K562 (cell line): ENCODE results near the gene VWA3A. TPM values are rescaled to one million over a fixed set of nuclear protein-coding genes. Genes with fewer than 3 reads are reported as not detected.
"Not testable (repeated sequence)": the region's sequence is repeated elsewhere in the genome, so short reads cannot be mapped to it uniquely, and the experiment has no call there.

Source experiments
- LEF1 ChIP-seq: fragments of 450-650 bp; IDR thresholded peaks from 2 replicates; pipeline ENCODE4 v1.6.1; 2016; ENCODE audit warnings: mild to moderate bottlenecking
- POLR3A ChIP-seq: IDR thresholded peaks from 2 replicates; pipeline ENCODE4 v1.6.1; 2011; ENCODE audit warnings: borderline replicate concordance, mild to moderate bottlenecking, moderate library complexity; ENCODE audit not compliant: insufficient read length, insufficient read depth; ENCODE audit errors: extremely low read depth
- polyA plus RNA-seq, 8 experiments: library from polyadenylated mRNA; depleted of rRNA in 4 of 8; stranded (reverse) in 5 of 8; unstranded in 3 of 8; fragments of >200 nt; fragmentation: Nextera tagmentation in 2 of 8; fragmentation: Illumina TruSeq in 1 of 8; extraction: Ambion mirVana in 2 of 8; extraction: Trizol in 1 of 8; gene quantifications; 2 replicates each; pipeline versions ENCODE4 v1.2.1 to v1.2.3, GENCODE V29; 2011 to 2014; ENCODE audit warnings: inconsistent platforms in 1 of 8, missing spikeins in 1 of 8
- total RNA-seq, 7 experiments: library from RNA; depleted of rRNA in 6 of 7; stranded (reverse); fragments of >200 nt in 6 of 7; fragmentation: Illumina TruSeq in 2 of 7; extraction: Trizol in 2 of 7; gene quantifications; 2 replicates each; pipeline versions ENCODE4 v1.2.1 to v1.2.3, GENCODE V29; 2011 to 2021; ENCODE audit warnings: low replicate concordance in 1 of 7
- TF ChIP-seq, protein P1 (sequence below), 2 experiments: fragments of 450-650 bp in 1 of 2; sonication (generic) in 1 of 2; formaldehyde crosslinking in 1 of 2; IDR thresholded peaks; 2 replicates each; pipeline versions ENCODE4 v1.7.1 to v1.9.0; 2016 to 2022; ENCODE audit warnings: inconsistent platforms in 1 of 2, mild to moderate bottlenecking in 1 of 2, missing genetic modification reagents in 1 of 2

The VWA3A gene
- total and polyA plus RNA-seq, 9 of the 15 experiments (the other 6 are each of a cell fraction or from before 2014, with no cell fraction given): not detected

DNA sequence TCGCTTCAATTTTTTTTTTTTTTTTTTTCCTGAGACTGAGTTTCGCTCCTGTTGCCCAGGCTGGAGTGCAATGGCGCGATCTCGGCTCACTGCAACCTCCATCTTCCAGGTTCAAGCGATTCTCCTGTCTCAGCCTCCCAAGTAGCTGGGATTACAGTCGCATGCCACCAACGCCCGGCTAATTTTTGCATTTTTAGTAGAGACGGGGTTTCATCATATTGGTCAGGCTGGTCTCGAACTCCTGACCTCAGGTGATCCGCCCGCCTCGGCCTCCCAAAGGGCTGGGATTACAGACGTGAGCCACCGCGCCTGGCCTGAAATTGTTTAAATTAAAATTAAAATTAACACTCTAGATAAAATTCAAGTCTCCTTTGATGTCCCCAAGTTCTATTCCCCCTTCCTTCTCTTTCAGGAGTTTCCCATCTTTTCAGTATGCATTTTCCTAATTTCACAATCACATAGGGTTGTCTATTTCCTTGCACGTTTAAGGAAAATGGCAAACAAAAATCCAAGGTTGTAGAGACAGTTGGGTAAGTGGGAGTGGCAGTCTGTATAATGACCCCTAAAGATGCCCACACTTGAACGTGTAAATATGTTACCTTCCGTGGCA is 104.3 kb downstream of the VWA3A start (continued):
- TF ChIP-seq LEF1: peak; percentile 20; the same call in 1 of the 2 replicates
- TF ChIP-seq POLR3A: peak; percentile 21
- TF ChIP-seq, protein P1, sequence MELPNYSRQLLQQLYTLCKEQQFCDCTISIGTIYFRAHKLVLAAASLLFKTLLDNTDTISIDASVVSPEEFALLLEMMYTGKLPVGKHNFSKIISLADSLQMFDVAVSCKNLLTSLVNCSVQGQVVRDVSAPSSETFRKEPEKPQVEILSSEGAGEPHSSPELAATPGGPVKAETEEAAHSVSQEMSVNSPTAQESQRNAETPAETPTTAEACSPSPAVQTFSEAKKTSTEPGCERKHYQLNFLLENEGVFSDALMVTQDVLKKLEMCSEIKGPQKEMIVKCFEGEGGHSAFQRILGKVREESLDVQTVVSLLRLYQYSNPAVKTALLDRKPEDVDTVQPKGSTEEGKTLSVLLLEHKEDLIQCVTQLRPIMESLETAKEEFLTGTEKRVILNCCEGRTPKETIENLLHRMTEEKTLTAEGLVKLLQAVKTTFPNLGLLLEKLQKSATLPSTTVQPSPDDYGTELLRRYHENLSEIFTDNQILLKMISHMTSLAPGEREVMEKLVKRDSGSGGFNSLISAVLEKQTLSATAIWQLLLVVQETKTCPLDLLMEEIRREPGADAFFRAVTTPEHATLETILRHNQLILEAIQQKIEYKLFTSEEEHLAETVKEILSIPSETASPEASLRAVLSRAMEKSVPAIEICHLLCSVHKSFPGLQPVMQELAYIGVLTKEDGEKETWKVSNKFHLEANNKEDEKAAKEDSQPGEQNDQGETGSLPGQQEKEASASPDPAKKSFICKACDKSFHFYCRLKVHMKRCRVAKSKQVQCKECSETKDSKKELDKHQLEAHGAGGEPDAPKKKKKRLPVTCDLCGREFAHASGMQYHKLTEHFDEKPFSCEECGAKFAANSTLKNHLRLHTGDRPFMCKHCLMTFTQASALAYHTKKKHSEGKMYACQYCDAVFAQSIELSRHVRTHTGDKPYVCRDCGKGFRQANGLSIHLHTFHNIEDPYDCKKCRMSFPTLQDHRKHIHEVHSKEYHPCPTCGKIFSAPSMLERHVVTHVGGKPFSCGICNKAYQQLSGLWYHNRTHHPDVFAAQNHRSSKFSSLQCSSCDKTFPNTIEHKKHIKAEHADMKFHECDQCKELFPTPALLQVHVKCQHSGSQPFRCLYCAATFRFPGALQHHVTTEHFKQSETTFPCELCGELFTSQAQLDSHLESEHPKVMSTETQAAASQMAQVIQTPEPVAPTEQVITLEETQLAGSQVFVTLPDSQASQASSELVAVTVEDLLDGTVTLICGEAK (IDR thresholded peaks at IDR 0.05): peak; percentile 31; the same call in 1 of the 2 replicates
- TF ChIP-seq, protein P1 (CRISPR knock-in tag; IDR thresholded peaks at IDR 0.05): not testable (repeated sequence)
